ENCODE results near the gene WDR47.

- TF ChIP-seq CTCF (IDR thresholded peaks at IDR 0.05; ENCODE audit: low read depth, low read length, missing input control) = no peak
- no peak for TF ChIP-seq JUND (IDR thresholded peaks at IDR 0.05)
- TF ChIP-seq, protein P1, sequence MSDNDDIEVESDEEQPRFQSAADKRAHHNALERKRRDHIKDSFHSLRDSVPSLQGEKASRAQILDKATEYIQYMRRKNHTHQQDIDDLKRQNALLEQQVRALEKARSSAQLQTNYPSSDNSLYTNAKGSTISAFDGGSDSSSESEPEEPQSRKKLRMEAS (IDR thresholded peaks at IDR 0.05) = no peak
- no peak for TF ChIP-seq FOXA1 (IDR thresholded peaks at IDR 0.05)
- no peak for TF ChIP-seq FOXA2 (IDR thresholded peaks at IDR 0.05)
- no peak for TF ChIP-seq RAD21 (IDR thresholded peaks at IDR 0.05)
- TF ChIP-seq YY1 (IDR thresholded peaks at IDR 0.05) = no peak
- TF ChIP-seq, protein P2, sequence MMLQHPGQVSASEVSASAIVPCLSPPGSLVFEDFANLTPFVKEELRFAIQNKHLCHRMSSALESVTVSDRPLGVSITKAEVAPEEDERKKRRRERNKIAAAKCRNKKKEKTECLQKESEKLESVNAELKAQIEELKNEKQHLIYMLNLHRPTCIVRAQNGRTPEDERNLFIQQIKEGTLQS (IDR thresholded peaks at IDR 0.05) = no peak
- no peak for TF ChIP-seq SP1 (IDR thresholded peaks at IDR 0.05)
Measured at GRCh38 chr1:109041621-109042468, at the start of gene WDR47.
